ENCODE results near the gene TDRD5.
"Not testable (repeated sequence)": the region's sequence is repeated elsewhere in the genome, so short reads cannot be mapped to it uniquely, and the experiment has no call there.

The TDRD5 gene

GRCh38 chr1:179612361-179612760, 20.7 kb downstream of the TDRD5 start:
- no peak for DNase-seq

GRCh38 chr1:179630719-179631118, 39.1 kb downstream of the TDRD5 start:
- no peak for DNase-seq

GRCh38 chr1:179632868-179633267, 41.2 kb downstream of the TDRD5 start:
- no peak for DNase-seq

- DNase-seq = no peak
Observed at GRCh38 chr1:179637211-179637860, 45.7 kb downstream of the TDRD5 start.

GRCh38 chr1:179661018-179661417, 69.4 kb downstream of the TDRD5 start:
- DNase-seq = no peak

GRCh38 chr1:179663810-179664209, 72.2 kb downstream of the TDRD5 start:
- DNase-seq = no peak

GRCh38 chr1:179677882-179678281, 86.2 kb downstream of the TDRD5 start:
- no peak for DNase-seq

- not testable (repeated sequence) for DNase-seq
Observed at GRCh38 chr1:179694530-179694929, 102.9 kb downstream of the TDRD5 start.

GRCh38 chr1:179702946-179703539, 111.4 kb downstream of the TDRD5 start:
- DNase-seq = no peak

- no peak for DNase-seq
Observed at GRCh38 chr1:179706339-179706941, 114.8 kb downstream of the TDRD5 start.

- no peak for DNase-seq
Observed at GRCh38 chr1:179707406-179707805, 115.8 kb downstream of the TDRD5 start.

GRCh38 chr1:179708434-179709195, 117.0 kb downstream of the TDRD5 start:
- DNase-seq = no peak

GRCh38 chr1:179709841-179710329, 118.3 kb downstream of the TDRD5 start:
- DNase-seq = no peak

GRCh38 chr1:179714159-179714558, 122.5 kb downstream of the TDRD5 start:
- no peak for DNase-seq

- no peak for DNase-seq
Observed at GRCh38 chr1:179714623-179715022, 123.0 kb downstream of the TDRD5 start.

GRCh38 chr1:179719272-179719671, 127.6 kb downstream of the TDRD5 start:
- no peak for DNase-seq

- DNase-seq = no peak
Observed at GRCh38 chr1:179728271-179728670, 136.6 kb downstream of the TDRD5 start.

- DNase-seq = no peak
Observed at GRCh38 chr1:179729881-179730280, 138.2 kb downstream of the TDRD5 start.

- no peak for DNase-seq
Observed at GRCh38 chr1:179731643-179732042, 140.0 kb downstream of the TDRD5 start.

Measured in GOT3 (cell line).